GM23248 (cell line): ENCODE results near the gene ST3GAL3. TPM values are rescaled to one million over a fixed set of nuclear protein-coding genes. Genes with fewer than 3 reads are reported as not detected.

Source experiments
- DNase-seq: peaks from one replicate; pipeline ENCODE4 v3.0.0-alpha.2; 2015
- H2AFZ ChIP-seq: fragments of 200-600 bp; sonication (generic); 2 replicates; pipeline ENCODE4 v1.6.1; 2016; ENCODE audit warnings: antibody characterized with exemption
- H3F3A ChIP-seq: fragments of 200-600 bp; sonication (generic); 2 replicates; pipeline ENCODE4 v1.6.1; 2016; ENCODE audit warnings: mild to moderate bottlenecking, antibody characterized with exemption, mixed run types; ENCODE audit not compliant: insufficient read depth
- H3K27ac ChIP-seq: fragments of 200-600 bp; sonication (generic); 2 replicates; pipeline ENCODE4 v1.5.1; 2016; ENCODE audit warnings: mild to moderate bottlenecking
- H3K27me3 ChIP-seq: fragments of 200-600 bp; sonication (generic); replicated peaks from 2 replicates; pipeline ENCODE4 v1.6.1; 2016; ENCODE audit warnings: mild to moderate bottlenecking; ENCODE audit not compliant: insufficient read depth
- H3K36me3 ChIP-seq: fragments of 200-600 bp; sonication (generic); 2 replicates; pipeline ENCODE4 v1.6.1; 2016; ENCODE audit warnings: low read depth, mild to moderate bottlenecking
- H3K4me1 ChIP-seq: fragments of 200-600 bp; sonication (generic); 2 replicates; pipeline ENCODE4 v1.6.1; 2016; ENCODE audit warnings: mild to moderate bottlenecking; ENCODE audit not compliant: insufficient read depth
- H3K4me2 ChIP-seq: fragments of 200-600 bp; sonication (generic); one replicate; pipeline ENCODE4 v1.6.1; 2016; ENCODE audit warnings: mild to moderate bottlenecking; ENCODE audit not compliant: unreplicated experiment
- H3K4me3 ChIP-seq: fragments of 200-600 bp; sonication (generic); 2 replicates; pipeline ENCODE4 v1.5.1; 2016; ENCODE audit warnings: mild to moderate bottlenecking
- H3K79me2 ChIP-seq: fragments of 200-600 bp; sonication (generic); 2 replicates; pipeline ENCODE4 v1.6.1; 2016; ENCODE audit warnings: mild to moderate bottlenecking; ENCODE audit not compliant: insufficient read depth
- H3K9ac ChIP-seq: fragments of 200-600 bp; sonication (generic); 2 replicates; pipeline ENCODE4 v1.6.1; 2016; ENCODE audit warnings: mild to moderate bottlenecking
- H3K9me2 ChIP-seq: fragments of 200-600 bp; sonication (generic); 2 replicates; pipeline ENCODE4 v1.6.1; 2016; ENCODE audit warnings: mixed run types, mild to moderate bottlenecking, moderate library complexity; ENCODE audit not compliant: insufficient read depth
- H3K9me3 ChIP-seq: fragments of 200-600 bp; sonication (generic); one replicate; pipeline ENCODE4 v1.6.1; 2017; ENCODE audit warnings: low read depth
- H4K20me1 ChIP-seq: fragments of 200-600 bp; sonication (generic); 2 replicates; pipeline ENCODE4 v1.6.0; 2016; ENCODE audit not compliant: insufficient read depth
- EZH2 ChIP-seq: fragments of 200-600 bp; sonication (generic); IDR thresholded peaks from 2 replicates; pipeline ENCODE4 v1.6.1; 2018; ENCODE audit warnings: antibody characterized with exemption, mild to moderate bottlenecking; ENCODE audit not compliant: insufficient read depth, poor library complexity, severe bottlenecking
- EZH2phosphoT487 ChIP-seq: fragments of 200-600 bp; sonication (generic); IDR thresholded peaks from 2 replicates; pipeline ENCODE4 v1.6.1; 2018; ENCODE audit warnings: antibody characterized with exemption, moderate library complexity, mild to moderate bottlenecking, low read depth; ENCODE audit not compliant: insufficient read depth
- WGBS, 2 experiments: methylation state at CpG; one replicate each; pipeline ENCODE4 v1.1.6; 2015 to 2017; ENCODE audit warnings: low lambda C conversion rate in 2 of 2, low coverage in 1 of 2; ENCODE audit errors: missing lambda C conversion rate in 2 of 2; 5-methylcytosine and 5-hydroxymethylcytosine counted together
- in situ Hi-C: fragments of 300-500 bp; cut with MboI; formaldehyde crosslinking; loops from 2 replicates; pipeline ENCODE4 v1.15.0; 2020
- polyA plus RNA-seq: library from polyadenylated mRNA; unstranded; fragments of >200 nt; fragmentation: Nextera tagmentation; extraction: Ambion mirVana; gene quantifications from 2 replicates; pipeline ENCODE4 v1.2.1, GENCODE V29; 2016
- total RNA-seq: library from RNA; depleted of rRNA; stranded (reverse); fragments of >200 nt; shearing (Covaris generic); gene quantifications from 2 replicates; pipeline ENCODE4 v1.2.3, GENCODE V29; 2014

ST3GAL3 gene
- total and polyA plus RNA-seq, 2 experiments from 2014 or later: 9.7 to 13.8 TPM

DNA sequence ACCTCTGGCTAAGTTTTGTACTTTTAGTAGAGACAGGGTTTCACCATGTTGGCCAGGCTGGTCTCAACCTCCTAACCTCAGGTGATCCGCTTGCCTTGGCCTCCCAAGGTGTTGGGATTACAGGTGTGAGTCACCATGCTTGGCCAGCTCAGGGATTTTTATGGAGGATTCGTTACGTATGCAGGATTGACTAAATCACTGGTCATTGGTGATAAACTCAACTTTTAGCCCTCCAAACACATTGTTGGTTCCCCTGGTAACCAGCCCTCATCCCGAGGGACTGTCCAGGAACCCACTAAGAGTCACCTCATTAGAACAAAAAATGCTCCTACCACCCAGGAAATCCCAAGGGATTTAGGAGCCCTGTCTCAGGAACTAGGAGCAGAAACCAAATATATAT, 40.4 kb downstream of the ST3GAL3 start:
- H3K27ac ChIP-seq: no peak overlapping the region
- no peaks in the 10 kb centered on the region for H4K20me1 ChIP-seq
- H3F3A ChIP-seq: no peaks in the 10 kb centered on the region
- peaks cover 6% of the 10 kb centered on the region for H3K79me2 ChIP-seq
- no peaks in the 10 kb centered on the region for H3K9me2 ChIP-seq
- H3K27me3 ChIP-seq: no peaks in the 10 kb centered on the region
- in situ Hi-C loops: no loop called here
- 88 to 91% methylated on average over 4 of the region's 4 CpGs for WGBS, 2 experiments
- H3K4me2 ChIP-seq: no peak overlapping the region
- no peak overlapping the region for H3K9ac ChIP-seq
- peak; percentile 12 for DNase-seq
- no peaks in the 10 kb centered on the region for H3K9me3 ChIP-seq
- H3K4me1 ChIP-seq: no peaks in the 10 kb centered on the region
- H3K4me3 ChIP-seq: no peak overlapping the region
- TF ChIP-seq EZH2: no peak
- TF ChIP-seq EZH2phosphoT487: no peak
- no peaks in the 10 kb centered on the region for H3K36me3 ChIP-seq
- H2AFZ ChIP-seq: no peak overlapping the region

DNA sequence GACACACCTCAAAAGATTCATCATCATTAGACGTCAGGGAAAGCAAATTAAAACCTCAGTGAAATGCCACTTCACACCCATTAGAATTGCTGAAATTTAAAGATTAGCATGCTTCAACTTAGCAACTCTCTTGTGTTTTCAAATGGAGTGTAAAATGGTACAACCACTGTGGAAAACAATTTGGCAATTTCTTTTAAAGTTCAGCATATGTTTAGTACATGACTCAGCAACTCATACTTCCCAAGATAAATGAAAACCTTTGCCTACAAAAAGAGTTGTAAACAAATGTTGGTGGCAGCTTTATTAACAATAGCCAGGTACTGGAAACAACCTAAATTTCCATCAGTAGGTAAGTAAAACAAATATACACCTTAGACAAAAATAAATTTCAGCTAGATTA, 42.7 kb downstream of the ST3GAL3 start:
- Histone ChIP-seq H3K79me2 (peaks cover 6% of the 10 kb centered on the region; the same call in 1 of the 2 replicates), H3K36me3 (no peaks in the 10 kb centered on the region), H3F3A (no peaks in the 10 kb centered on the region), H3K9ac (no peak overlapping the region), H3K27ac (no peak overlapping the region), H3K9me2 (no peaks in the 10 kb centered on the region), H3K9me3 (no peaks in the 10 kb centered on the region), H3K4me1 (no peaks in the 10 kb centered on the region), H2AFZ (no peak overlapping the region), H3K27me3 (no peaks in the 10 kb centered on the region), H3K4me2 (no peak overlapping the region), H3K4me3 (no peak overlapping the region), H4K20me1 (no peaks in the 10 kb centered on the region)
- WGBS, 2 experiments: 95 to 96% methylated on average over 1 of the region's 1 CpG
- no peak for TF ChIP-seq EZH2
- in situ Hi-C loops: no loop called here
- DNase-seq: peak; percentile 21

DNA sequence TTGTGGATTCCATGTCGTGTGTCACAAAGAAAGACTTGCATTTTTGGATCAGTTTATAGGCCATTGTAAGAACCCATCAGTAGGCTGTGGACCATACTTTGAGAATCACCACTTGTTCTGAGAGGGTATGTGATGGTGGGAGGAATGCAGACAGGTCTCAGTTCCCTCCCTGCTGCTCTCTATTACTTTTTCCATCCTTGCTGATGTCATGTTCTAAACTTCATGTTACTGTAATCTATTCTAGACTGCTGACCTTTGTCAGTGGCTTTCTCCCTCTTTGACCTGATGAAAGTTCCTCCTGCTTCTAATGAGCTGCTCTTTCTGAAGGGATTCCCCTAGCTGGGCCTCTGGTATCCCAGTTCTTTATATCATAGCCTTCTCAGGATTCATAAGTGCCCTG, 46.1 kb downstream of the ST3GAL3 start:
- no peak overlapping the region for H3K9ac ChIP-seq
- in situ Hi-C loops: no loop called here

DNA sequence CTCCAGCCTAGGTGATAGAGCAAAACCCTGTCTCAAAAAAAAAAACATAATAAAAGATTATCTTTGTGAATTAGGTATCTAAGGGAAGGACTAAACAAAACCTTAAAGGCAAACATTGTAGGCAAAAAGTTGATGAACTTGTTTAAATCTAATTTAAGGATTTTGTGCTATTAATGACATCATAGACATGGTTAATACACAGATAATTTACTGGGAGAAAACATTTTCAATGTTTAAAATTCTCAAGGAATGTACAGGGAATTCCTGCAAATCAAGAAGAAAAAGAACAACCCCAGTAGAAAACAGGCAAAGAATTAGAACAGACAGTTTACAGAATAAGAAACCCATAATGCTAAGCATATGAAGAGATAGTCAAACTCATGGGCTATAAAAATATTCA, 47.6 kb downstream of the ST3GAL3 start:
- H2AFZ ChIP-seq: no peak overlapping the region
- no peaks in the 10 kb centered on the region for H3K9me2 ChIP-seq
- H3K4me3 ChIP-seq: no peak overlapping the region
- in situ Hi-C loops: no loop called here
- H3K4me1 ChIP-seq: no peaks in the 10 kb centered on the region
- no peaks in the 10 kb centered on the region for H3K36me3 ChIP-seq
- no peak for TF ChIP-seq EZH2
- TF ChIP-seq EZH2phosphoT487: no peak
- H3F3A ChIP-seq: no peaks in the 10 kb centered on the region
- DNase-seq: no peak
- H3K79me2 ChIP-seq: peaks cover 5% of the 10 kb centered on the region; the same call in 1 of the 2 replicates
- no peak overlapping the region for H3K9ac ChIP-seq
- no peaks in the 10 kb centered on the region for H3K27me3 ChIP-seq
- H4K20me1 ChIP-seq: no peaks in the 10 kb centered on the region
- no peaks in the 10 kb centered on the region for H3K9me3 ChIP-seq
- H3K4me2 ChIP-seq: no peak overlapping the region
- H3K27ac ChIP-seq: no peak overlapping the region

More for the DNA sequence above, 46.1 kb downstream of the ST3GAL3 start:
- 88 to 97% methylated on average over 1 of the region's 1 CpG for WGBS, 2 experiments
- Histone ChIP-seq H4K20me1 (no peaks in the 10 kb centered on the region), H3K9me2 (no peaks in the 10 kb centered on the region), H3K4me3 (no peak overlapping the region), H3K4me1 (no peaks in the 10 kb centered on the region), H3K4me2 (no peak overlapping the region), H2AFZ (no peak overlapping the region), H3K27ac (no peak overlapping the region), H3F3A (no peaks in the 10 kb centered on the region), H3K79me2 (peaks cover 3% of the 10 kb centered on the region; the same call in 1 of the 2 replicates), H3K36me3 (no peaks in the 10 kb centered on the region), H3K9me3 (no peaks in the 10 kb centered on the region), H3K27me3 (no peaks in the 10 kb centered on the region)
- DNase-seq: no peak
- TF ChIP-seq EZH2phosphoT487 (no peak), EZH2 (no peak)
